Fibroblast of the aortic adventitia (primary cell): ENCODE data around the gene TFF2. TPM values are rescaled to one million over a fixed set of nuclear protein-coding genes. Genes with fewer than 3 reads are reported as not detected.

Experiments
- DNase-seq: peaks from one replicate; pipeline ENCODE4 v3.0.0-alpha.2; 2010; ENCODE audit warnings: low read depth
- H3K4me3 ChIP-seq: 2 replicates; pipeline ENCODE4 v1.5.1; 2011; ENCODE audit warnings: low read depth, mild to moderate bottlenecking, control low read depth, low read length, moderate library complexity
- CTCF ChIP-seq: IDR thresholded peaks from 2 replicates; pipeline ENCODE4 v1.5.1; 2011; ENCODE audit warnings: mild to moderate bottlenecking, low read length, control low read depth, inconsistent platforms; ENCODE audit not compliant: insufficient read depth
- total RNA-seq: library from RNA; depleted of rRNA; stranded (reverse); fragments of >200 nt; gene quantifications from 2 replicates; pipeline ENCODE4 v1.2.3, GENCODE V29; 2012; ENCODE audit warnings: low replicate concordance

The TFF2 gene
- total RNA-seq, 1 donor = not detected

GRCh38 chr21:42302076-42302650 is 48.6 kb downstream of the TFF2 start:
- no peak for TF ChIP-seq CTCF
- DNase-seq = no peak
- no peak overlapping the region for H3K4me3 ChIP-seq

GRCh38 chr21:42301371-42302075 is 49.3 kb downstream of the TFF2 start:
- TF ChIP-seq CTCF = no peak
- no peak overlapping the region for H3K4me3 ChIP-seq
- DNase-seq = no peak

DNA sequence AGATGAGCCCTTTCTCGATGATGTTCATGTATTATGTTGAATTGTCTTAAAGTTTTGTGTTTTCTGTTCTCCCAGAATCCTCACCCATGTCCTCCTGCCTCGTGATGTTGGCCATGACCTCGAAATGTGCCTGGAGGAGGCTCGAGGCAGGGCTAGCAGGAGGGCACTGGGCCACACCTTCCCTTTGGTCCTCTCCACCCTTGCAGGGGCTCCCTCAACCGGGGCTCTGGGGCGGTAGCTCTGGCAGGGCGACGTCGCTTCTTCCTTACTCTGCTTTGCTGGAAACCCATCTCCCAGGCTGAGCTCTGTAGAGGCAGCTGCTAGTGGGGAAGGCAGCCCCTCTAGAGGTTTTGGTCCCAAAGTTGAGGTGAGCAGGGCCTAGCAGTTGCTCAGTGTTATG is 49.8 kb downstream of the TFF2 start:
- no peak overlapping the region for H3K4me3 ChIP-seq
- no peak for DNase-seq
- TF ChIP-seq CTCF = no peak

- no peak overlapping the region for H3K4me3 ChIP-seq
- no peak for TF ChIP-seq CTCF
- no peak for DNase-seq
Measured at GRCh38 chr21:42300045-42300583, 50.7 kb downstream of the TFF2 start.

- H3K4me3 ChIP-seq = no peak overlapping the region
- no peak for DNase-seq
- no peak for TF ChIP-seq CTCF
Measured at GRCh38 chr21:42299324-42300044, 51.3 kb downstream of the TFF2 start.

GRCh38 chr21:42298657-42299056 is 52.1 kb downstream of the TFF2 start:
- no peak overlapping the region for H3K4me3 ChIP-seq
- no peak for TF ChIP-seq CTCF
- no peak for DNase-seq
